Measurements from ENCODE around the gene RNU1-2.

Gene RNU1-2

DNA sequence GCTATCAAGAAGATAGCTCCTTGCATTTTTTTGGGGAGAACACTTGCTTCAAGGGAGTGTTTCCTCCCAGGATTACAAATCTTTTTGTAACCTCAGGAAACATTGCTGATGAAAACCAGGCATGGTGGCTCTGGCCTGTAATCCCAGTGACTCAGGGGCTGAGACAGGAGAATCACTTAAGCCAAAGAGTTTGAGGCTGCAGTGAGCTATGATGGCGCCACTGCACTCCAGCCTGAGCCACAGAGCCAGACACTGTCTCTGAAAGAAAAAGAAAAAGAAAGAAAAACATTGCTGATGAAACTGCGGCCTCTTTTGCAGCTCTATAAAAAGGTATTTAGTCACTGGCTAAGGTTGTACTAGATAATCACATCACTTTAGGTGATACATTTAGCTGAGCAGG is 7.3 kb downstream of the RNU1-2 start:
- peaks cover 40% of the 10 kb centered on the region for H3K4me1 ChIP-seq (ENCODE audit: low read length)
- DNase-seq: peak; percentile 55
- no peaks in the 10 kb centered on the region for H3K36me3 ChIP-seq (replicated peaks; ENCODE audit: insufficient read depth, low read length)
- no peaks in the 10 kb centered on the region for H3K9me3 ChIP-seq (replicated peaks; ENCODE audit: insufficient read depth, low read length)
- H3K27me3 ChIP-seq (replicated peaks; ENCODE audit: insufficient read depth, low read length): no peaks in the 10 kb centered on the region
- H3F3A ChIP-seq (ENCODE audit: insufficient read depth, low read length): peaks cover 39% of the 10 kb centered on the region
- no peak for TF ChIP-seq EZH2phosphoT487 (IDR thresholded peaks at IDR 0.05; ENCODE audit: low read length)
- TF ChIP-seq EZH2 (optimal IDR thresholded peaks at IDR 0.05; ENCODE audit: low read depth, low read length): no peak
- TF ChIP-seq, protein P1, sequence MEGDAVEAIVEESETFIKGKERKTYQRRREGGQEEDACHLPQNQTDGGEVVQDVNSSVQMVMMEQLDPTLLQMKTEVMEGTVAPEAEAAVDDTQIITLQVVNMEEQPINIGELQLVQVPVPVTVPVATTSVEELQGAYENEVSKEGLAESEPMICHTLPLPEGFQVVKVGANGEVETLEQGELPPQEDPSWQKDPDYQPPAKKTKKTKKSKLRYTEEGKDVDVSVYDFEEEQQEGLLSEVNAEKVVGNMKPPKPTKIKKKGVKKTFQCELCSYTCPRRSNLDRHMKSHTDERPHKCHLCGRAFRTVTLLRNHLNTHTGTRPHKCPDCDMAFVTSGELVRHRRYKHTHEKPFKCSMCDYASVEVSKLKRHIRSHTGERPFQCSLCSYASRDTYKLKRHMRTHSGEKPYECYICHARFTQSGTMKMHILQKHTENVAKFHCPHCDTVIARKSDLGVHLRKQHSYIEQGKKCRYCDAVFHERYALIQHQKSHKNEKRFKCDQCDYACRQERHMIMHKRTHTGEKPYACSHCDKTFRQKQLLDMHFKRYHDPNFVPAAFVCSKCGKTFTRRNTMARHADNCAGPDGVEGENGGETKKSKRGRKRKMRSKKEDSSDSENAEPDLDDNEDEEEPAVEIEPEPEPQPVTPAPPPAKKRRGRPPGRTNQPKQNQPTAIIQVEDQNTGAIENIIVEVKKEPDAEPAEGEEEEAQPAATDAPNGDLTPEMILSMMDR (IDR thresholded peaks at IDR 0.05; ENCODE audit: low read length): no peak
- H4K20me1 ChIP-seq (ENCODE audit: insufficient read depth, low read length): no peaks in the 10 kb centered on the region
- H3K4me2 ChIP-seq (ENCODE audit: low read depth, low read length): peak overlapping the region; percentile 76
- H3K4me3 ChIP-seq (ENCODE audit: low read length): peak overlapping the region; percentile 53
- H3K79me2 ChIP-seq (ENCODE audit: low read length): no peaks in the 10 kb centered on the region
- H3K9ac ChIP-seq (ENCODE audit: low read length): peak overlapping the region; percentile 98; the same call in 1 of the 2 replicates
- no peaks in the 10 kb centered on the region for H3K9me2 ChIP-seq (replicated peaks; ENCODE audit: insufficient read depth, low read length)
- H2AFZ ChIP-seq (ENCODE audit: low read length): peak overlapping the region; percentile 79
- H3K27ac ChIP-seq (ENCODE audit: low read length): peak overlapping the region; percentile 88; the same call in 1 of the 2 replicates

- no peaks in the 10 kb centered on the region for H3K9me3 ChIP-seq (replicated peaks; ENCODE audit: insufficient read depth, low read length)
- H3K9me2 ChIP-seq (replicated peaks; ENCODE audit: insufficient read depth, low read length): no peaks in the 10 kb centered on the region
- no peaks in the 10 kb centered on the region for H3K36me3 ChIP-seq (replicated peaks; ENCODE audit: insufficient read depth, low read length)
- no peak for DNase-seq
- H4K20me1 ChIP-seq (ENCODE audit: insufficient read depth, low read length): no peaks in the 10 kb centered on the region
- peak overlapping the region; percentile 76 for H3K4me2 ChIP-seq (ENCODE audit: low read depth, low read length)
- peak overlapping the region; percentile 53 for H3K4me3 ChIP-seq (ENCODE audit: low read length)
- H3K4me1 ChIP-seq (ENCODE audit: low read length): peaks cover 40% of the 10 kb centered on the region
- H3K27ac ChIP-seq (ENCODE audit: low read length): peak overlapping the region; percentile 88; the same call in 1 of the 2 replicates
- peaks cover 39% of the 10 kb centered on the region for H3F3A ChIP-seq (ENCODE audit: insufficient read depth, low read length)
- H2AFZ ChIP-seq (ENCODE audit: low read length): peak overlapping the region; percentile 79
- H3K27me3 ChIP-seq (replicated peaks; ENCODE audit: insufficient read depth, low read length): no peaks in the 10 kb centered on the region
- peak overlapping the region; percentile 98 for H3K9ac ChIP-seq (ENCODE audit: low read length)
- TF ChIP-seq EZH2 (optimal IDR thresholded peaks at IDR 0.05; ENCODE audit: low read depth, low read length): no peak
- TF ChIP-seq, protein P1 (IDR thresholded peaks at IDR 0.05; ENCODE audit: low read length): no peak
- TF ChIP-seq EZH2phosphoT487 (IDR thresholded peaks at IDR 0.05; ENCODE audit: low read length): no peak
- H3K79me2 ChIP-seq (ENCODE audit: low read length): no peaks in the 10 kb centered on the region
These were observed 7.6 kb downstream of the RNU1-2 start for GRCh38 chr1:16903458-16903796.

DNA sequence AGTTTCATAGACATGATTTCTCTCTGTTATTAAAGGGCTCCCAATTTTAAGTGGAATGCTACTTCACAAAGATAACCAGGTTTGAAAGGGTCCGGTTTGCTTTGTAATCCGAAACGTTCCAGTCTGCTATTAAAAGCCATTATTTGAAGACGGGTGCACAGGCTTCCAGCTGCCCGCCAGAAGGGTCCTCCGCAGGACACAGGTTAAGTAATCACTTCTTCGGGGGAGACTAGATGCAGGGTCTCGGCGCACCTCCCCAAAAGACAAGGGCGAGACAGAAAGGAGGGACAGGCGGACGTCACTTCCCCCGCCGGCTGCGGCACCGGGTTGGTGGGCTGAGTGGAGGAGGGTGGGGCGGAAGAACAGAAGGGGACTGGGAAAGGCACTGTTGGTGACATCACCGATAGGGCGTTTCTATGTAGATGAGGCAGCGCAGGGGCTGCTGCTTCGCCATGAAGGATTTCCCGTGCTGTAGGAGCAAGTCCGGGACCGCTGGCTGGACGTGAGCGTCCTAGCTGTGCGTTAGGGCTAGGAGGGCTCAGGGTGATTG is 8.9 kb downstream of the RNU1-2 start:
- TF ChIP-seq, protein P1 (IDR thresholded peaks at IDR 0.05; ENCODE audit: low read length): no peak
- TF ChIP-seq EZH2phosphoT487 (IDR thresholded peaks at IDR 0.05; ENCODE audit: low read length) (no peak), EZH2 (optimal IDR thresholded peaks at IDR 0.05; ENCODE audit: low read depth, low read length) (no peak)
- Histone ChIP-seq H3K4me2 (ENCODE audit: low read depth, low read length) (peak overlapping the region; percentile 76), H3K9me2 (replicated peaks; ENCODE audit: insufficient read depth, low read length) (no peaks in the 10 kb centered on the region), H2AFZ (ENCODE audit: low read length) (peak overlapping the region; percentile 40), H3K79me2 (ENCODE audit: low read length) (no peaks in the 10 kb centered on the region), H3K9me3 (replicated peaks; ENCODE audit: insufficient read depth, low read length) (no peaks in the 10 kb centered on the region), H3K36me3 (replicated peaks; ENCODE audit: insufficient read depth, low read length) (no peaks in the 10 kb centered on the region), H3K27me3 (replicated peaks; ENCODE audit: insufficient read depth, low read length) (no peaks in the 10 kb centered on the region), H4K20me1 (ENCODE audit: insufficient read depth, low read length) (no peaks in the 10 kb centered on the region), H3K4me3 (ENCODE audit: low read length) (peak overlapping the region; percentile 62), H3K4me1 (ENCODE audit: low read length) (peaks cover 40% of the 10 kb centered on the region), H3K27ac (ENCODE audit: low read length) (peak overlapping the region; percentile 88), H3F3A (ENCODE audit: insufficient read depth, low read length) (peaks cover 39% of the 10 kb centered on the region), H3K9ac (ENCODE audit: low read length) (peak overlapping the region; percentile 98)
- DNase-seq: peak; percentile 98
